Erythroblast (primary cell): ENCODE measurements around the gene SLC35A3.
A peak's percentile ranks its signal among the peaks of the same experiment; 100 is the strongest.
"Not testable (repeated sequence)": the region's sequence is repeated elsewhere in the genome, so short reads cannot be mapped to it uniquely, and the experiment has no call there.

Experiments
- DNase-seq, 2 experiments: peaks; one replicate each; lab custom pipeline; 2025; lab: John Stamatoyannopoulos, UW
- GATA1 ChIP-seq: IDR thresholded peaks from 2 replicates; pipeline ENCODE4 v1.6.1; 2011; ENCODE audit warnings: low read depth, mild to moderate bottlenecking, control low read depth, low read length, moderate library complexity
- POLR2A ChIP-seq: IDR thresholded peaks from 2 replicates; pipeline ENCODE4 v1.6.1; 2011; ENCODE audit warnings: mild to moderate bottlenecking, low read length

SLC35A3 gene

GRCh38 chr1:99963041-99963795 lies 6.6 kb upstream of the SLC35A3 start:
- DNase-seq, result no peak
- TF ChIP-seq POLR2A (no peak), GATA1 (no peak)

- TF ChIP-seq GATA1 (no peak), POLR2A (no peak)
- DNase-seq, result peak in 1 of 2 experiments; percentile 3
Measured at GRCh38 chr1:99964806-99965205, 5.0 kb upstream of the SLC35A3 start.

- no peak for DNase-seq
- TF ChIP-seq GATA1 (no peak), POLR2A (no peak)
Measured at GRCh38 chr1:99965646-99966375, 4.0 kb upstream of the SLC35A3 start.

- no peak for TF ChIP-seq POLR2A
- TF ChIP-seq GATA1, result no peak
- no peak for DNase-seq
Measured at GRCh38 chr1:99968214-99968613, 1.6 kb upstream of the SLC35A3 start.

- TF ChIP-seq GATA1, result no peak
- no peak for DNase-seq
Measured at GRCh38 chr1:99969260-99969728, 502 bp upstream of the SLC35A3 start.

GRCh38 chr1:99970713-99971255 lies 988 bp downstream of the SLC35A3 start:
- no peak for TF ChIP-seq GATA1
- DNase-seq, result peak; percentile 19 to 41

- not testable (repeated sequence) for DNase-seq
Measured at GRCh38 chr1:99972066-99972465, 2.3 kb downstream of the SLC35A3 start.

GRCh38 chr1:99975529-99975928 lies 5.7 kb downstream of the SLC35A3 start:
- no peak for DNase-seq
- TF ChIP-seq POLR2A, result no peak
- no peak for TF ChIP-seq GATA1

- DNase-seq, result not testable (repeated sequence)
Measured at GRCh38 chr1:99977326-99977725, 7.5 kb downstream of the SLC35A3 start.

- TF ChIP-seq GATA1 (no peak), POLR2A (no peak)
- DNase-seq, result no peak
Measured at GRCh38 chr1:99978218-99978617, 8.4 kb downstream of the SLC35A3 start.

- DNase-seq, result no peak
- TF ChIP-seq POLR2A (no peak), GATA1 (no peak)
Measured at GRCh38 chr1:99979091-99979490, 9.3 kb downstream of the SLC35A3 start.

GRCh38 chr1:99980928-99981327 lies 11.1 kb downstream of the SLC35A3 start:
- no peak for TF ChIP-seq GATA1
- TF ChIP-seq POLR2A, result no peak
- no peak for DNase-seq

GRCh38 chr1:99986656-99987225 lies 16.9 kb downstream of the SLC35A3 start:
- no peak for TF ChIP-seq GATA1
- no peak for DNase-seq

GRCh38 chr1:99988210-99988765 lies 18.5 kb downstream of the SLC35A3 start:
- no peak for TF ChIP-seq POLR2A
- TF ChIP-seq GATA1, result no peak
- DNase-seq, result no peak
